ENCODE data around the gene DOC2A.

DNA sequence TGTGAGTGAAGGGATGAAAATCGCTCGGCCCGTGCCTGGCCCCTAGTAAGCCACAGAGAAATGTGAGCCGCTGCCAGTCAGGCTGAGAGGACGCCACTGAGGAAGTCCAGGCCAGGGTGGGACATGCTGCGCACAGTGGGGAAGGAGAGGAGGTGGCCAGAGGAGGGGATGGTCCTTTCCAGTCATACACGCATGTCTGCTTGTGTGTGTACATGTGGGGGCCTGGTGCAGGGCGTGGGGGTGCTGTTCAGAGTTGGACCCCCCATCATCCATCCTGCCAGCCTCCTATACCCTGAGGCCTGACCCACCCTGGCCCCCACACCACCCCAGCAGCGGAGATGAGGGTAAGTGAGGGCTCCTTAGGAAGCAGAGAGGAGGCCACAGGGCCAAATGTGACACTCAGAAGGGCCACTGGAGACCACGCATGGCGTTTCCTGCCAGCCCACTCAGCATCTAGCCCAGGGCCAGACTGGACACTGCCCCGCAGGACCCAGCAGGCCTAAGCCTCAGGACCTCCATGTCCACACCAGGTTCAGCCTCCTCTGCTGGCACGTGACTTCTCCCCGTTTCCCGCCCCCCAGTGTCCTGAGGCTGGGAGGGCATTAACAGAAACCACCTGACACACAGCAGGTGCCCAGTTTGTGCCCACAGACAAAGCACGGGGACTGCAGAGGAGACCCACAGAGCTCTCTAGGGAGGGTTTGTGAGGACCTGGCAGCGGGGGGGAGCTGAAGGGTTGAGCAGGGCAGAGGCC lies 7.0 kb downstream of the DOC2A start:
- TF ChIP-seq EZH2 (IDR thresholded peaks at IDR 0.05) (no peak), CTCF (IDR thresholded peaks at IDR 0.05) (no peak), EZH2phosphoT487 (IDR thresholded peaks at IDR 0.05) (no peak)

All from neural progenitor cell (in vitro differentiated cells).